Ishikawa (cell line): ENCODE measurements around the gene TMEM183A.

ENCODE experiments used
- MAX ChIP-seq: IDR thresholded peaks from 2 replicates; pipeline ENCODE4 v1.6.1; 2012
- RAD21 ChIP-seq: IDR thresholded peaks from 2 replicates; pipeline ENCODE4 v1.6.1; 2012; ENCODE audit warnings: low read depth

- TF ChIP-seq RAD21, result no peak
- TF ChIP-seq MAX, result no peak
These were observed 6.8 kb upstream of the TMEM183A start for GRCh38 chr1:203000217-203000944.
